GM18909 (cell line): ENCODE measurements around the gene RAP1B.
A peak's percentile ranks its signal among the peaks of the same experiment; 100 is the strongest.

ENCODE experiments used
- ATAC-seq: cut with Tn5 transposase; IDR thresholded peaks from one replicate; pipeline ENCODE4 v1.9.1; 2021; ENCODE audit warnings: mild to moderate bottlenecking; ENCODE audit not compliant: unreplicated experiment, poor library complexity

Gene RAP1B

DNA sequence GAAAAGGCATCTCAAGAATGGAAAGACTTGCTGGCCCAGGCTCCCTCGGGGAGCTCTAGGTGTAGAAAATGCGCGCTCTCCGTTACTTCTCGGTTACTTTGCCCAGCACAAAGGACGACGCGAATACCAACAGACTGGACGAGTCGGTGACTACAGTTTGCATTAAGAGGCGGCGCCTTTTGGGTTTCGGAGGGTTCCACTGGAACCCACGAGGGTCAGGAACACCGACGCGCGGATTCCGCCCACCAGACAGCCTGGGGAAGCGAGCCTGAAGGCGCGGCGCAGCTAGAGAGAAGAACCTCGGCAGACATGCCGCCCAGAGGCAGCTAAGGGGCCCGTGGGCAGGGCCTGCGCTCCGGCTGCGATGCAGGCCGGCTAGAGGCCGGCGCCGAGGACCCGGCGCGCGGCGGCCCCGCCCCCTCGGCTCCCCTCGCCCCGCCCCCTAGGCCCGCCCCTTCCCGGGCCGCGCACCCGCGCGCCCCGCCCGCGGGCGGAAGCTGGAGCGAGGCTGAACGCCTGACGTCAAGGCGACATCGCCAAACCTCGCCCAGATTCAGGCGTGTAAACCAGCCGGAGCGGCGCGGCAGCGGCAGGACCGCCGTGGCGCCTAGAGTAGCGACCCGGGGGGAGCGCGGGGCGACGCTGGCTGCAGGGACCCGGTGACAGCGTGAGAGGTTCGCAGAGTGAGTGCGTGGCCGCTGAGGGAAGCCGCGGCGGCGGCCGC lies at the start of gene RAP1B:
TSS of gene RAP1B (plus strand) at position 530 of the 724 bp plus-strand sequence. CDS start 37,826 bp downstream, outside the sequence.
- peak; percentile 86 for ATAC-seq

DNA sequence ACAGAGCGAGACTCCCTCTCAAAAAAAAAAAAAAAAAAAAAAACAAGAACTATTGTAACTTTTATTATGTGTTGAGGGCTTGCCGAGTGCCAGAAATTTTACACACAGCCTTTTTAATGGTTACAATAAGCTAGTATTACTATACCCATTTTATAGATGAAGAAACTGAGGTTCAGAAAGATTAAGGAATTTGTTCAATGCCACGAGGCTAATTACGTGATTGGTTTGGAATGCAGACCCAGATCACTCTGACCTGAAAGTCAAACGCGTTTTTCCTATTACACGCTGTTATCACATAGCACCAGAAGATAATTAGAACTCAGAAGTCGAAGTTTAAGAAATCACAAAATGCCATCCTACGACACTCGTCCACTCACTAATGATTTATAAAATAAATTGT lies 48.9 kb upstream of the RAP1B start:
- no peak for ATAC-seq

DNA sequence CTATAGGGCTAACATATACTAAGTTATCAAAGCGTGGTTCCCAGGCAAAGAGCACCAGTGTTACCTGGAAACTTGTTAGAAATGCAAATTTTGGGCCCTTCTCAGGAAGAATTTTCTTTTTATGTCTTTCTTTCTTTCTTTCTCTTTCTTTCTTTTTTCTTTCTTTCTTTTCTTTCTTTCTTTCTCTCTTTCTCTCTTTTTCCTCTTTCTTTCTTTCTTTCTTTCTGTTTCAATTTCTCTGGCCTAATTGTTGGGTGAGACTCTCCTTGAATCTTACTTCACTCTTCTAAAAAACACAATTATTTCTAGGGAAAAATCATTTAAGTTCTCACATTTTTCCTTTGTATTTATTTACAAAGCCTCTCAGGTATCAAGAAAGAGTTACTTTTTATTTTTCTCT lies 46.5 kb upstream of the RAP1B start:
- ATAC-seq, result no peak

DNA sequence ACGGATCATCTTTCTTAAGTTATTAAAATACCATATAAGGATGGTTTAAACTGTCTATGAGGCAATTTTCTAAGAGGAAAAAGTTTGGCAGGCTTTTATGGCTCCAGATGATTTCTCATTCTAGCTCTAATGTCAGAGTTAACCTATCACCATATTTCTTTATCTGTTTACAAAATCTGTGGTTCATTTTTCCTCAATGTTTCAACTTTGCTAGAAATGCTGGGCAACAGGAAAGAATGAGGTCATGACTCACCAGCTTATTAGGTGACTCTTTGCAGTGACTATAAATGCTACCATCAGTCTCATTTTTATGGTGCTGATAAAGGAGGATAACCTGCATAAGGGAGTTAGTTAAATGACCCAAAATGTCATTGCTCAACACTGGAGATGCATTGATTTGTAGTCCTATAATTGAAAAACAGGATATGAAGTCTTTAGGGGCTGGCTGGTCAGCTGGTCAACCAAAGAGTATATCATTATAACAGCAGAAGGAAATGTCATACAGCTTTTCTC lies 45.3 kb upstream of the RAP1B start:
- ATAC-seq, result no peak

DNA sequence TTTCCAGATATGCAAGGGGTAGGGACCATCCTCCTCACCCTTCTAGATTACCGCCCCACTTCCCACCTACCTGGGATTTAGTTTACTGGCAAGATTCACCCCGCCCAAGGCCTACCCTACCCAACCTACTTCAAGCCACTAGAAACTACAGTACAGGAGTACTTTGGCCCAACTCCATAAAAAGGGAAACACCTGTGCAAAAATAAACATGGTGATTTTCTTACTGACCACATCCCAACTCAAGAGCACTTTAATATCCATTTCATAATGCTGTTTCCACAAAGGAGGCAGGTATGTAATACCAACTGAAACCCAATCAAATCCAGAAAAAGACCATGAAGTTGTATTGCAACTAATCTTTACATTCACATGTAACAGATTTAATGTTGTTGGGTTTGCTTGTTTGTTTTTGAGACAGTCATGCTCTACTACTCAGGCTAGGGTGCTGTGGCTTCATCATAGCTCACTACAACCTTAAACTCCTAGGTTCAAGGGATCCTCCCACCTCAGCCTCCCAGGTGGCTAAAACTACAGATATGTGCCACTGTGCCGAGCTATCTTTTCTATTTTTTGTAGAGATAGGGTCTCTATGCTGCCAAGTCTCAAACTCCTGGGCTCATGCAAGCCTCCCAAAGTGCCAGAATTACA lies 41.7 kb upstream of the RAP1B start:
- no peak for ATAC-seq

DNA sequence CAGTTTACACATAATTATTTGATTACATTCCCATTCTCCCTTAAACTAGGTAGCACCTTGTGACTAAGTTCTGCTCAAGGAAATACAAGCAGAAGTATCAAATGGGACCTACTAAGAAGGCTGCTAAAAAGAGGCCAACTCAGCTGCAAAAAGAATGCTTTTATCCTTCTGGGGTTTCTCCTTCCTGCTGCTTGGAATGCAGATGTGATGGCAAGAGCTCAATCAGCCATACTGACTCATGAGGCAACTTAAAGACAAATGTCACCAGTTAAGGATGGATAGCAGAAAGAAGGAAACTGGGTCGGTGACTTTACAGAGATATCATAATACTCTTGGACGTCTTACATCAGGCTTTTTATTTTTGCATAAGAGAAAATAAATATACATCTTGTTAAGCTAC lies 38.0 kb upstream of the RAP1B start:
- ATAC-seq, result no peak

DNA sequence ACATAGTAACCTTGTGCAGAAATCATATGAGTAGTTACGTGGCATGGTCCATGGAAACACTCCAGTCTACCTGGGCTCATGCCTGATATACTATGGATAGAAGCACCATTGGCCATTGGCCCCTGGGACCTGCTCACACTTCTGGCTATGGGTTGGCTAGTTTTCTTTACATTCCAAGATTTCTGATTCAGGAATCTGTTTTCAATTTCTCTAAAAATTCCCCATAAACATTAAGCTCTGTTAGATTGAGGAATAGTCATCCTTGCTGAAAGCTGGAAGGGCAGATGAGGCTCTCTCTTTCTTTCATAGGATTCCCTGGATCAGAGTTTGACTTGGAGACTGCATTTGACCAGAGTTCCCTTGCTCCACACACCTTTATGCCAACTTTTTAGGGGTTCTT lies 37.3 kb upstream of the RAP1B start:
- ATAC-seq, result no peak

DNA sequence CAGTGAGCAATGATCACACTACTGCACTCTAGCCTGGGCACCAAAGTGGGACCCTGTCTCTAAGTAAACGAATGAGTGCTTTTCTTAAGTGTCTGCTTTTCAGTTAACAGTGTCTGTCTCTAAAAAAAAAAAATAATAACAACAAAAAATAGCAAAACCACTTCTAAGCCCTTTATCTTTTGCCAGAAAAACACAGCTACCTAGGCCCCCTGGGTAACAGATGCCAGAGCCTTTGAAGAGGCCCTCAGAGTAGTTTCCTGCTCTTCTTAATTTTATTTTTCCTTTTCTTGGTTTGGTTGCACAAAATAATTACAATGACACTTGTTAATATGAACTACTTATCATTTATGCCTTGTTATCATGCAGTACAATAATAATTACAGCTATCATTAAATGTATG lies 32.8 kb upstream of the RAP1B start:
- no peak for ATAC-seq

DNA sequence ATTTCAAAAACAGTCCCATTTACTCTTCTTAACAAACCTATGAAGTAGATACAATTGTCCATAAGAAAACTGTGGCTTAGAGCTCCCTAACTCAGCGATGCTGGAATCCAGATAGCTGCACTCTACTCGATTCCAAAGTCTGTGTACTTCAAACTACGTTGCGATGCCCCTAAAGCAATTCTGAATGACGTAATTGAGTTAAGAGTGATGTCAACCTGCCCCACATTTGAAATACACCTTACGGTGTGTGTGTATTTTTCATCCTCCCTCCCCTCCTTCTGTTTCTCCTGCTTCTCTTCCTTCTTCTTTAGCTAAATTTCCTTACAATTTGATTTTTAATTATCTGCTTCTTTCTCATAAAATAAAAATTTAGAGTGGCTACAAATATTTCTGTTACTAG lies 31.9 kb upstream of the RAP1B start:
- no peak for ATAC-seq

DNA sequence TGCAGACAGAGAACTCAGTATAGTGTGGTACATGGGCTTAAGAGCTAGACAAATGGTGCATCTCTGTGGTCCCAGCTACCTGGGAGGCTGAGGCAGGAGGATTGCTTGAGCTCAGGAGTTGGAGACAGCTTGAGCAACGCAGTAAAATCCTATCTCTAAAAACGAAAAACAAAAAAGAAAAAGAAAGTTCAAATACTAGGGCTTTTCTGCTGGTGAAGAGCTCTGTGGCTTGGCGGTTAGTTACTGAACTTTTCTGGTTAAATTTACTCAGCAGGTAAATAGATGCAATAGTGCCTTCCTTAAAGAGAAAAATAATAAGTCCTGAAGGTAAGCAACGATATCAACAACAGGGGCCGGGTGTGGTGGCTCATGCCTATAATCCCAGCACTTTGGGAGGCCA lies 31.4 kb upstream of the RAP1B start:
- ATAC-seq, result no peak

DNA sequence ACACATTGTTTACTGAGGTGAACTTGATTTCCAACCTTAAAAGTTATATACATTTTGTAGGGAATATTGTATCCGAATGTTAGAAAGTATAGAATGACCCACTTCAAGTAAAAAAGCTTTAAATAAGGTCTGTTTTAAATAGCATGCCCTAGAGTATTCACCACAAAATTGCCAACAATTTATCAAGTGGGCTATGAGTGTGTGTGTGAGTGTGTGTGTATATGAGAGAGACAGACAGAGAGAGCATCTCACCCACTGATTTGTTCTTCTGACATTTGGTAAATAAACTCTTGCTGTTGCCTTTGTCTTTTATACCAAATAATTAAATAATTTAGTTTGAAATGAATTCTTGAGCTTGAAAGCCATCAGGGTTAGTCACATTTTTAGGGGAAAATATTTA lies 29.8 kb upstream of the RAP1B start:
- no peak for ATAC-seq

DNA sequence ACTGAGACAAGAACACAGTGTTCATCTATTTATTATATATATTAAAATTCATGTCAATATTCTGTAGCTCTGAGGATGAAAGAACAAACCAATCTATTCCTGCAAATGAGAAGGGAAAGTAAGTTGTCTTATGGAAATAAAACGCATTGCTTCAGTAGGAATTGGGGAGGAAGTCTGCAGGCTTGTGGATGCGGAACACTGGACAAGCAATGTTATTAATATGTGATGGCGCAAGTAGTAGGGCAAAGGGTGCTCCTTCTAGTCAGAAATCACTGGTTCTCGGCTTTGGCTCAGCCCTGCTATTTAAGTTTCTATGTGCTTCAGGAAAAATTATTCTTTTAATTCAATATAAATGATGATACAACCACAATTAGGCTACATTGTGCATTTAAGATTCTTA lies 28.8 kb upstream of the RAP1B start:
- ATAC-seq, result no peak

DNA sequence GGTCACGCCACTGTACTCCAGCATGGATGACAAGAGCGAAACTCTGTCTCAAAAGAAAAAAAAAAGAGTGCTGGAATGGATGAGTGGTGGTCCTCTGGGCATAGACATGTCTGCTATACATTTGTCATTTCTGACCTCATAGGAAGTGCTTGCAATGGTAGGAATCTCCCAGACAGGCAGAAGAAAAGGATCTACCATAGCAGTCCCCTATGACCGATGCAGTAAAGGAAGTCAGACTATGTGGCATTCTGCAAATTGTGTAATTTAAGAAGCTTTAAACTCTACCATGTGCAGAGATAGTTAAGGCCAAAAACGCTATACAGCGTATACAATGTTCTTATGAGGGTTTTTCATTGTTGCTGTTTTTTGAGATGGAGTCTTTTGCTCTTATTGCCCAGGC lies 24.7 kb upstream of the RAP1B start:
- no peak for ATAC-seq

DNA sequence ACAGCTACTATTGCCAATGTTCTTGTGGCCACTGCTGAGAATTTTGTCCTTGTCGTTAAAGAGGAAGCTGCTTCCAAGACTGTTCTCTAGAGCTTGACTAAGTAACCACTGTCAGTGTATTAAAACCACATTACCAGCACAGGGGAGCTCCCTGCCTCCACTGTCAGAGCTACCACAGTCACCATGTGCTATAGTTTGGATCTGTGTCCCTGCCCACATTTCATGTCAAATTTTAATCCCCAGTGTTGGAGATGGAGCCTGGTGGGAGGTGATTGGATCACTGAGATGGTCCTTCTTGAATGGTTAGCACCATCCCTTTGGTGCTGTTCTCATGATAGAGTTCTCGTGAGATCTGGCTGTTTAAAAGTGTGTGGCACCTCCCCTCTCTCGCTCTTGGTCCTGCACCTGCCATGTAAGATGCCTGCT lies 23.2 kb upstream of the RAP1B start:
- peak; percentile 73 for ATAC-seq

DNA sequence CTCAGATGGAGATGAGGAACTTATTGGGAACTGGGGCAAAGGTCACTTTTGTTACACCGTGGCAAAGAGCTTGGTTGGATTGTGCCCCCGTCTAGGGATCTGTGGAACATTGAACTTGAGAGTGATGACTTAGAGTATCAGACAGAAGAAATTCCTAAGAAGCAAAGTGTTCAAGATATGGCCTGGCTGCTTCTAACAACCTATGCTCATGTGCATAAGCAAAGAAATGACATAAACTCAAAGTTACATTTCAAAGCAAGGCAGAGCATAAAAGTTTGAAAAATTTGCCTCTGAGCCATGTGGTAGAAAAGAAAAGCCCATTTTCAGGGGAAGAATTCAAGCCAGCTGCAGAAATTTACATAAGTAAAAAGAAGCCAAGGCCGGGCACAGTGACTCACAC lies 21.5 kb upstream of the RAP1B start:
- ATAC-seq, result no peak

DNA sequence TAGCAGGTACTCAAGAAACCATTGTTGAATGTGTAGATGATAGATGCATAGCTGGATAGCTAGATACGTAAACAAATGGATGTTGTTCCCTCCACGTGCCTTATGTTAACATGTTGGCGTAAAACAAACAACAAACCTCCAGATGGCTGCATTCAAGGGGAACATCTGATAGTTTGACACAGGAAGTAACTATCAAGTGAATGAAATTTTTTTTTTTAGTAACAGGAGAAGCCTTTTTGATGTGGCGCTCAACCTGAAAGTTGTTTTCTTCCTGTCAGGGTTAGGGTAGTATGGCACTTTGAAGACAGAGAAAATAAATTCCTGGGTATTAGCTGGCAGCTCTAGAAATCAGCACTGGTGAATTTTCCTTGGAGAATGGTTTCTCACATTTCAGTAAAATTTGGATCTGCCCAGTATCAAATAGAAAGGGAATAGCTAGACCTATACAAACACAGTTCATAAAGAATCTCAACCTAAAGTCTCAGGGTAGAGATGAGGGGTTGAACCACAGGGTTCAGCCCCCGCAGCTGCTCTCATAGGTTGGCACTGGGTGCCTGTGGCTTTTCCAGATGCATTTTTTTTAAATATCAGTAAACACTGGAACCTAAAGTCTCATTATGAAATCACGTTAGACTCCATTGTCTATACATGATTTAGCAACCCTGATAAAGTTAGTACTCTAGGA lies 18.8 kb upstream of the RAP1B start:
- ATAC-seq, result peak; percentile 54

DNA sequence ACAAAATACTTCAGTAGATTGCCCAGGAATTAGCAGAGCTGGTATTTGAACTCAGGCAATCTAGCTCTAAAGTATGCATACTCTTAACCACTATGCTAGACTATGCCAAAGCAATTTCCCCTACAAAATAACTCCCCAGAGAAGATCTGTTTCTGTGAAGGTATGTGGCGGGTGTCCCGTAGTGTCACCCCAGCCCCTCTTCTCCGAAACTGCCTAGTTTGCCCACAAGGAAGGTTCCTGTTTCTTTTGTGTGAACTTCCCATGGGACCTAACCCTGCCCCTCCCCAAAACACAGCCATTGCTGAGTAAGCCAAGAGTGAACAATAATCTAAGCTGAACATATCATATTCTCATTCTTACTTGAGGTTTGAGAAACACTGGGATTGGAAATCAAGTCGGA lies 15.5 kb upstream of the RAP1B start:
- ATAC-seq, result no peak

DNA sequence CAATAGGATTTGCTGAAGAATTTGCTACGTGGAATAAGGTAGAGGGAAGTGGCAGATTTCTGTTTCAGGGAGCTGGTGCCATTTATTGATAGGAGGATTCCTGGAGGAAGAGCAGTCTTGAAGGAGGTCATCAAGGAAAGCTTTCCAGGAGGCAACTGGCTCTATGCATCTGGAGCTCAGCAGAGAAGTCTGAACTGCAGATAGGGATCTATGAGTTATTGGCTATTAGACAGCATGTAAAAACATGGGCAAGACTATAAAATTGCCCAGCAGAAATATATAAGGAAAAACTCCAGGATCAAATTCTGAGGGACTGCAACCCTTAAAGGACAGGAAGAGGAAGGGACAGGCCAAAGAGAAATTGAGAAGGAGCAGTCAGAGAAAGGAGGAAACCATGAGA lies 8.9 kb upstream of the RAP1B start:
- no peak for ATAC-seq

DNA sequence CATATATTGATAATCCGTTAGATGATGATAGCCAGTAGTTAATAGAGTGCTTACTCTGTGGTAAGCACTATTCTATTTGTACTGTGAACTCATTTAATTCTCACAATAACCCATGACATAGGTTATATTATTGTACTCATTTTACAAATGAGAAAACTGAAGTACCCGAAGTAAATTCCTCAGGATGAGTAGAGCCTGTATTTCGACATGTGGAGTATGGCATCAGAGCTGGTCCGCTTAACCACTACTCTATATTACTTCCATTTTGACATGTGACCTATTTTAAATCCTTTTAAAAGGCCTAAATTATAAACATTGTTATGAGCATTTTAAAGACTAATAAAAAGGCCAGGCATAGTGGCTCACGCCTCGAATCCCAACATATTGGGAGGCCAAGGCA lies 8.0 kb upstream of the RAP1B start:
- ATAC-seq, result no peak

DNA sequence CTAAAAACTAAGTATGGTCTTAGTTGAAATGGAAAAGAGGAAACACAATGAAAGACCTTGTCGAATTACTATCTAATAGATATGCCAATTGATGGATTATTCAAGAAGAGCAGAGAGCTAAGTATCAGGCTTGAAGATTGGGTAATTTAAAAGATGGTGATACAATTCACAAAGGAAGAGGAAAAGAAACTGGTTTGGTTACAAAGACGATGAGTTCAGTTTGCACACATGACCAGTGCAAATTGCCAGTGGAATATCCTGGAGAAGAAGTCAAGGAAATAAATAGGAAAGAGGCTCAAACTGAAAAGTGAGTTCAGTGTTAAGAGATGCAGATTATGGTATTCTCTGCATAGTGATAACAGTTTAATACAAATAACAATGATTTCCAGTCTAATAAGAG lies 2.5 kb upstream of the RAP1B start:
- ATAC-seq, result no peak

DNA sequence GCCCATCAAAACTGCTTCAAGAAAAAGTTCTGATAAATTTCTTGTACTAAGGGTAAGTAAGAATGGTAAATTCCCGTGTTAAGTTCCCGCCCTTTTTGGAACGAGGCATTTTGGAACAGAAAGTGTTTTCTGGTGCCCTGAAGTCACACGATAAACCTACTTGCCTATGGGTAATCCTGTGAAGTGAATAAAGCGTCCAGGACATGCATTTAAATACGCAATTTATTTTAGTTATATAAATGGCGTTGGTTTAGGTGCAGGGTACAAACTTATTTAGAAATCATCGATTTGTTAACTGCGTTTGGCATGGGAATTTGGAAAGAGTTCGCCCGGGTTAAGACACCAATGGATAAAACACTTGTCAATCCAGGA lies 715 bp upstream of the RAP1B start:
- no peak for ATAC-seq
